H9 (cell line): ENCODE data around the gene LARP6. TPM values are rescaled to one million over a fixed set of nuclear protein-coding genes. Genes with fewer than 3 reads are reported as not detected.

ENCODE experiments used
- DNase-seq: peaks from one replicate; pipeline ENCODE4 v3.0.0-alpha.2; 2017
- H2AFZ ChIP-seq: one replicate; pipeline ENCODE4 v1.6.1; 2013; ENCODE audit warnings: mild to moderate bottlenecking, low read length, control low read depth, moderate library complexity
- H2AK5ac ChIP-seq: 2 replicates; pipeline ENCODE4 v1.6.1; 2013; ENCODE audit warnings: low read length, control low read depth, mixed read lengths; ENCODE audit not compliant: insufficient read length
- H2BK120ac ChIP-seq: one replicate; pipeline ENCODE4 v1.6.1; 2013; ENCODE audit warnings: low read depth, mild to moderate bottlenecking, low read length, control low read depth, inconsistent platforms; ENCODE audit not compliant: poor library complexity, severe bottlenecking
- H2BK12ac ChIP-seq: 2 replicates; pipeline ENCODE4 v1.6.1; 2013; ENCODE audit warnings: low read length, control low read depth, mixed read lengths, low read depth; ENCODE audit not compliant: insufficient read length
- H2BK15ac ChIP-seq: 2 replicates; pipeline ENCODE4 v1.6.1; 2013; ENCODE audit warnings: low read depth, low read length, control low read depth
- H2BK20ac ChIP-seq: one replicate; pipeline ENCODE4 v1.6.1; 2013; ENCODE audit warnings: low read depth, mild to moderate bottlenecking, low read length, control low read depth, inconsistent platforms; ENCODE audit not compliant: poor library complexity, severe bottlenecking
- H2BK5ac ChIP-seq: 2 replicates; pipeline ENCODE4 v1.6.1; 2013; ENCODE audit warnings: low read length, control low read depth, mixed read lengths; ENCODE audit not compliant: insufficient read length
- H3K14ac ChIP-seq: 2 replicates; pipeline ENCODE4 v1.6.1; 2013; ENCODE audit warnings: low read length, control low read depth; ENCODE audit not compliant: insufficient read depth
- H3K18ac ChIP-seq: 2 replicates; pipeline ENCODE4 v1.6.1; 2013; ENCODE audit warnings: low read depth, mild to moderate bottlenecking, mixed read lengths, low read length, control low read depth; ENCODE audit not compliant: insufficient read length
- H3K23ac ChIP-seq: 2 replicates; pipeline ENCODE4 v1.6.1; 2013; ENCODE audit warnings: low read length, control low read depth, mixed read lengths, low read depth; ENCODE audit not compliant: insufficient read length
- H3K23me2 ChIP-seq: 2 replicates; pipeline ENCODE4 v1.6.1; 2013; ENCODE audit warnings: low read depth, mild to moderate bottlenecking, mixed read lengths, low read length, control low read depth; ENCODE audit not compliant: insufficient read length, poor library complexity, severe bottlenecking
- H3K27ac ChIP-seq: 2 replicates; pipeline ENCODE4 v1.5.1; 2013; ENCODE audit warnings: low read length, control low read depth, mixed read lengths, low read depth; ENCODE audit not compliant: insufficient read length
- H3K27me3 ChIP-seq: 2 replicates; pipeline ENCODE4 v1.6.1; 2013; ENCODE audit warnings: low read length, control low read depth, inconsistent platforms; ENCODE audit not compliant: insufficient read depth
- H3K4ac ChIP-seq: 2 replicates; pipeline ENCODE4 v1.6.1; 2013; ENCODE audit warnings: low read depth, mild to moderate bottlenecking, control low read depth, inconsistent platforms, low read length, moderate library complexity
- H3K4me1 ChIP-seq: 2 replicates; pipeline ENCODE4 v1.6.1; 2013; ENCODE audit warnings: low read length, control low read depth, inconsistent platforms; ENCODE audit not compliant: insufficient read depth
- H3K4me2 ChIP-seq: 2 replicates; pipeline ENCODE4 v1.6.1; 2013; ENCODE audit warnings: low read length, control low read depth, mixed read lengths; ENCODE audit not compliant: insufficient read length, insufficient read depth
- H3K56ac ChIP-seq: 2 replicates; pipeline ENCODE4 v1.6.1; 2013; ENCODE audit warnings: low read depth, mild to moderate bottlenecking, mixed read lengths, low read length, control low read depth; ENCODE audit not compliant: insufficient read length
- H3K79me1 ChIP-seq: 2 replicates; pipeline ENCODE4 v1.6.1; 2013; ENCODE audit warnings: low read depth, mild to moderate bottlenecking, moderate library complexity, low read length, control low read depth, inconsistent platforms; ENCODE audit not compliant: insufficient read depth, poor library complexity, severe bottlenecking
- H3K79me2 ChIP-seq: 2 replicates; pipeline ENCODE4 v1.6.1; 2013; ENCODE audit warnings: low read length, control low read depth, inconsistent platforms; ENCODE audit not compliant: insufficient read depth
- H3K9ac ChIP-seq: 2 replicates; pipeline ENCODE4 v1.6.1; 2013; ENCODE audit warnings: low read length, control low read depth, mixed read lengths; ENCODE audit not compliant: insufficient read length; ENCODE audit errors: extremely low read depth
- H3K9me3 ChIP-seq: one replicate; pipeline ENCODE4 v1.6.1; 2013; ENCODE audit warnings: low read depth, low read length, inconsistent platforms; ENCODE audit not compliant: control insufficient read depth
- H3T11ph ChIP-seq: one replicate; pipeline ENCODE4 v1.6.1; 2013; ENCODE audit warnings: mild to moderate bottlenecking, low read length, control low read depth, inconsistent platforms
- H4K20me1 ChIP-seq: one replicate; pipeline ENCODE4 v1.6.1; 2013; ENCODE audit not compliant: control insufficient read depth, insufficient read length, insufficient read depth
- H4K5ac ChIP-seq: 2 replicates; pipeline ENCODE4 v1.6.1; 2013; ENCODE audit warnings: low read depth, mild to moderate bottlenecking, mixed read lengths, low read length, control low read depth; ENCODE audit not compliant: insufficient read length
- H4K8ac ChIP-seq: replicated peaks from 2 replicates; pipeline ENCODE4 v1.6.1; 2013; ENCODE audit warnings: low read length, control low read depth, mixed read lengths, low read depth; ENCODE audit not compliant: insufficient read length
- H4K91ac ChIP-seq: 2 replicates; pipeline ENCODE4 v1.6.1; 2013; ENCODE audit warnings: low read depth, mild to moderate bottlenecking, moderate library complexity, mixed read lengths, low read length, control low read depth; ENCODE audit not compliant: insufficient read length
- H3K27ac Mint-ChIP-seq, 3 experiments: 2 replicates in 2 of 3; 3 replicates in 1 of 3; pipeline ENCODE4 v1.8.0; 2020 to 2021; ENCODE audit warnings: mixed read lengths in 3 of 3, mild to moderate bottlenecking in 1 of 3, moderate library complexity in 1 of 3
- H3K27me3 Mint-ChIP-seq: 2 replicates; pipeline ENCODE4 v1.8.0; 2021; ENCODE audit warnings: low read depth, mild to moderate bottlenecking, moderate library complexity, mixed read lengths
- H3K36me3 Mint-ChIP-seq, 3 experiments: 2 replicates in 2 of 3; 3 replicates in 1 of 3; pipeline ENCODE4 v1.8.0; 2020 to 2021; ENCODE audit warnings: low read depth in 3 of 3, mixed read lengths in 3 of 3; ENCODE audit not compliant: insufficient read depth in 1 of 3
- H3K4me1 Mint-ChIP-seq, 2 experiments: 2 replicates each; pipeline ENCODE4 v1.8.0; 2020; ENCODE audit warnings: mixed read lengths in 2 of 2
- H3K4me3 Mint-ChIP-seq, 2 experiments: 2 replicates in 1 of 2; 3 replicates in 1 of 2; pipeline ENCODE4 v1.8.0; 2020 to 2021; ENCODE audit warnings: mild to moderate bottlenecking in 2 of 2, mixed read lengths in 2 of 2, moderate library complexity in 1 of 2
- H3K9me3 Mint-ChIP-seq, 2 experiments: 2 replicates in 1 of 2; 3 replicates in 1 of 2; pipeline ENCODE4 v1.8.0; 2020; ENCODE audit warnings: mild to moderate bottlenecking in 2 of 2, mixed read lengths in 2 of 2, moderate library complexity in 1 of 2
- WGBS: extraction: QIAGEN DNeasy Blood & Tissue Kit; methylation state at CpG from one replicate; pipeline ENCODE4 v1.1.7; 2013; ENCODE audit warnings: missing lambda C conversion rate, low lambda C conversion rate, mixed read lengths; ENCODE audit not compliant: insufficient read length; ENCODE audit errors: extremely low coverage; 5-methylcytosine and 5-hydroxymethylcytosine counted together
- total RNA-seq: library from RNA; stranded (reverse); gene quantifications from 2 replicates; pipeline ENCODE4 v1.2.1, GENCODE V29; 2021
- TF ChIP-seq, protein P1 (sequence below): fragments of 200-600 bp; sonication (generic); conservative IDR thresholded peaks from 3 replicates; pipeline ENCODE4 v1.8.0; 2021; ENCODE audit warnings: antibody characterized with exemption, mild to moderate bottlenecking

The LARP6 gene
- total RNA-seq, 1 experiment from 2014 or later, result 18.9 TPM

DNA sequence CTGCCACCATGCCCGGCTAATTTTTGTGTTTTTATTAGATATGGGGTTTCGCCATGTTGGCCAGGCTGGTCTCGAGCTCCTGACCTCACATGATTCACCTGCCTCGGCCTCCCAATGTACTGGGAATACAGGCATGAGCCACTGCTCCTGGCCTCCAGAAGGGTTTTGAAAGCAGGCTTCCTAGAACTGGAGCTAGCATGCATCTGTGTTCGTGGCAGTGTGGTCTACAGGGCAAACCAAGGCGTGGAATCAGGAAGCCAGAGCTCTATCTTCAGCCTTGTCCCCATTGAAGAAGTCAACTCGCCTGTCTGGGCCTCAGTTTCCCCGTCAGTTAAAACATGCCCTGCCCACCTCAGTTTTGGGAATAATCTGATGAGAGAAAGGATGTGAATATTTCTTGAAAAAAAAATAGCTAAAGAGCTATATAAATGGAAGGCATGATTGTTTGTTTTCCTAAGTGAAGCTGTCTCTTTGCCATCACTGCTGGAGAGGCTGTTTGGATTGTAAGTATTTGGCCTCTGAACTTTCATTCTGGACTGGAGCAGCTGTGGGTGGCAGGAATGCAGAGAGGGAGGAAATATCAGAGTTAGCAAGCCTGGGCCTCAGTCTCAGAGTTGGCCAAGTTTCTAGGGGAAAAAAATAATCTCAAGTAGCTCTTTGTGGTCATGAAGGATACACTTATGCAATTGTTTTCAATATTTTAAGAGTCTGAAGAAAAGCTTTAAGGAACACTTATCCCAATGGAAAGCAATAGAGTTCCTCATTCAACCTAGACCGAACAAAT lies 54.1 kb downstream of the LARP6 start:
- Histone ChIP-seq H3K4ac (no peak overlapping the region), H2BK15ac (no peak overlapping the region), H3K14ac (no peak overlapping the region), H3T11ph (no peak overlapping the region), H3K9ac (no peak overlapping the region), H3K9me3 (no peaks in the 10 kb centered on the region), H3K23me2 (no peaks in the 10 kb centered on the region), H3K27ac (no peak overlapping the region), H3K4me1 (no peaks in the 10 kb centered on the region), H3K79me2 (no peaks in the 10 kb centered on the region), H2BK5ac (no peak overlapping the region), H4K5ac (no peak overlapping the region), H3K18ac (no peak overlapping the region), H2BK12ac (no peak overlapping the region), H2BK120ac (no peak overlapping the region), H3K4me2 (no peak overlapping the region), H4K20me1 (no peaks in the 10 kb centered on the region), H2AK5ac (no peak overlapping the region), H2BK20ac (no peak overlapping the region), H3K79me1 (no peaks in the 10 kb centered on the region), H3K56ac (no peak overlapping the region), H3K23ac (no peak overlapping the region), H2AFZ (no peak overlapping the region), H3K27me3 (no peaks in the 10 kb centered on the region), H4K91ac (no peak overlapping the region), H4K8ac (no peak overlapping the region)
- Mint-ChIP-seq H3K27ac (no peak overlapping the region), H3K27me3 (no peaks in the 10 kb centered on the region; the same call in 1 of the 2 replicates), H3K4me3 (no peak overlapping the region), H3K4me1 (peaks cover 1 to 2% of the 10 kb centered on the region in 2 experiments; a peak in 2 of 4 replicates), H3K9me3 (peaks cover 0 to 3% of the 10 kb centered on the region in 2 experiments; a peak in 2 of 5 replicates), H3K36me3 (peaks cover 0 to 2% (median 0%) of the 10 kb centered on the region in 3 experiments; a peak in 2 of 7 replicates)
- TF ChIP-seq, protein P1, sequence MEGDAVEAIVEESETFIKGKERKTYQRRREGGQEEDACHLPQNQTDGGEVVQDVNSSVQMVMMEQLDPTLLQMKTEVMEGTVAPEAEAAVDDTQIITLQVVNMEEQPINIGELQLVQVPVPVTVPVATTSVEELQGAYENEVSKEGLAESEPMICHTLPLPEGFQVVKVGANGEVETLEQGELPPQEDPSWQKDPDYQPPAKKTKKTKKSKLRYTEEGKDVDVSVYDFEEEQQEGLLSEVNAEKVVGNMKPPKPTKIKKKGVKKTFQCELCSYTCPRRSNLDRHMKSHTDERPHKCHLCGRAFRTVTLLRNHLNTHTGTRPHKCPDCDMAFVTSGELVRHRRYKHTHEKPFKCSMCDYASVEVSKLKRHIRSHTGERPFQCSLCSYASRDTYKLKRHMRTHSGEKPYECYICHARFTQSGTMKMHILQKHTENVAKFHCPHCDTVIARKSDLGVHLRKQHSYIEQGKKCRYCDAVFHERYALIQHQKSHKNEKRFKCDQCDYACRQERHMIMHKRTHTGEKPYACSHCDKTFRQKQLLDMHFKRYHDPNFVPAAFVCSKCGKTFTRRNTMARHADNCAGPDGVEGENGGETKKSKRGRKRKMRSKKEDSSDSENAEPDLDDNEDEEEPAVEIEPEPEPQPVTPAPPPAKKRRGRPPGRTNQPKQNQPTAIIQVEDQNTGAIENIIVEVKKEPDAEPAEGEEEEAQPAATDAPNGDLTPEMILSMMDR, result no peak
- WGBS, result no CpG with 5 or more reads among the region's 9 CpGs
- DNase-seq, result no peak
